Measurements from ENCODE around the gene GNL3. TPM values are rescaled to one million over a fixed set of nuclear protein-coding genes. Genes with fewer than 3 reads are reported as not detected.

GNL3 gene
- total RNA-seq, 1 donor: 130 TPM

- no peak overlapping the region for H3K4me3 ChIP-seq (ENCODE audit: low read depth, low read length)
- DNase-seq (ENCODE audit: low read depth): no peak
- TF ChIP-seq, protein P1, sequence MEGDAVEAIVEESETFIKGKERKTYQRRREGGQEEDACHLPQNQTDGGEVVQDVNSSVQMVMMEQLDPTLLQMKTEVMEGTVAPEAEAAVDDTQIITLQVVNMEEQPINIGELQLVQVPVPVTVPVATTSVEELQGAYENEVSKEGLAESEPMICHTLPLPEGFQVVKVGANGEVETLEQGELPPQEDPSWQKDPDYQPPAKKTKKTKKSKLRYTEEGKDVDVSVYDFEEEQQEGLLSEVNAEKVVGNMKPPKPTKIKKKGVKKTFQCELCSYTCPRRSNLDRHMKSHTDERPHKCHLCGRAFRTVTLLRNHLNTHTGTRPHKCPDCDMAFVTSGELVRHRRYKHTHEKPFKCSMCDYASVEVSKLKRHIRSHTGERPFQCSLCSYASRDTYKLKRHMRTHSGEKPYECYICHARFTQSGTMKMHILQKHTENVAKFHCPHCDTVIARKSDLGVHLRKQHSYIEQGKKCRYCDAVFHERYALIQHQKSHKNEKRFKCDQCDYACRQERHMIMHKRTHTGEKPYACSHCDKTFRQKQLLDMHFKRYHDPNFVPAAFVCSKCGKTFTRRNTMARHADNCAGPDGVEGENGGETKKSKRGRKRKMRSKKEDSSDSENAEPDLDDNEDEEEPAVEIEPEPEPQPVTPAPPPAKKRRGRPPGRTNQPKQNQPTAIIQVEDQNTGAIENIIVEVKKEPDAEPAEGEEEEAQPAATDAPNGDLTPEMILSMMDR (IDR thresholded peaks at IDR 0.05; ENCODE audit: insufficient read depth, low read depth, low read length): no peak
Measured at GRCh38 chr3:52688266-52688665, 2.4 kb downstream of the GNL3 start.

GRCh38 chr3:52689151-52689550 lies 3.3 kb downstream of the GNL3 start:
- DNase-seq (ENCODE audit: low read depth): no peak
- TF ChIP-seq, protein P1 (IDR thresholded peaks at IDR 0.05; ENCODE audit: insufficient read depth, low read depth, low read length): no peak
- H3K4me3 ChIP-seq (ENCODE audit: low read depth, low read length): no peak overlapping the region

GRCh38 chr3:52690560-52690959 lies 4.7 kb downstream of the GNL3 start:
- DNase-seq (ENCODE audit: low read depth): no peak
- TF ChIP-seq, protein P1 (IDR thresholded peaks at IDR 0.05; ENCODE audit: insufficient read depth, low read depth, low read length): no peak
- H3K4me3 ChIP-seq (ENCODE audit: low read depth, low read length): no peak overlapping the region

DNA sequence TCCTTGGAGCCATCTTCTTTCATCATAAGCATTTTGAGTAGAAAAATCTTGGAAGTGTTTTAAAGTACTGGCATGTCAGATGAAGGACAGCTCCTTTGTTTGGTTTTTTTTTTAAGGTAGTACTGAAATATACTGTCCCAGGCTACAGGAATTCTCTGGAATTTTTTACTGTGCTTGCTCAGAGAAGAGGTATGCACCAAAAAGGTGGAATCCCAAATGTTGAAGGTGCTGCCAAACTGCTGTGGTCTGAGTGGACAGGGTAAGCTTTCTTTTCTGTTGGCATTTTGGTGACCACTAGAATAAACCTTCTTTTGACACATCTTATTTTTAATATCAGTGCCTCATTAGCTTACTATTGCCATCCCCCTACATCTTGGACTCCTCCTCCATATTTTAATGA lies 7.2 kb downstream of the GNL3 start:
- TF ChIP-seq, protein P1 (IDR thresholded peaks at IDR 0.05; ENCODE audit: insufficient read depth, low read depth, low read length): no peak
- DNase-seq (ENCODE audit: low read depth): no peak
- H3K4me3 ChIP-seq (ENCODE audit: low read depth, low read length): no peak overlapping the region

DNA sequence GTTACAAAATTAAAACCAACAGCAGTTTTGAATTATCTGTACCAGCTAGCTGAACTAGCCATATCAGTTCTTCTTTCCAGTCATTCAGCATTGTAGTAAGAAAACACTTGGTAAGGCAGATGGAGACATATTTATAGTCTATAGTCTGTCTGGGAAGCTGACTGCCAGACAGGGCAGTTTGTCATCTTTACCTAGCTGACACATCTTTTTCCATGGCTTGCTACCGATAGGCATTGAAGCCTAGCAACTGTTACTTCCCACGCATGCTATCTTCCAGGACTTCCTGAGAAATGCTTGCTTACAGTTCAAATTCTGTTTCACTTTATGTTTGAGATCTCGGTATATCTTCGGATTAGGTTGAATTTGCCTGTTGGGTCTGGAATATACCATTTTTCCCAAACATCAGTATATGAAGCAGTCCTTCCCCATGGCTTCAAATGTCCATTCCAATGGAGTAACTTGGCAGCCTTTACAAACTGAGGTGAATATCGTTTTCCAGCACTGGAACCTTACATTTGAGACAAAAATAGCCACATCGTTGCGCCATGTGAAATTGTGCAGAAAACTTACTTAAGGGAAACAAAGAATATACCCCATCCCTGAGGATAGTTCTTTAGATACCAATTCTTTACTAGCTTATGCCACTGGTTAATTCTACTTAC lies 8.8 kb downstream of the GNL3 start:
- no peak overlapping the region for H3K4me3 ChIP-seq (ENCODE audit: low read depth, low read length)
- DNase-seq (ENCODE audit: low read depth): no peak
- TF ChIP-seq, protein P1 (IDR thresholded peaks at IDR 0.05; ENCODE audit: insufficient read depth, low read depth, low read length): no peak

GRCh38 chr3:52695798-52696671 lies 10.2 kb downstream of the GNL3 start:
- no peak overlapping the region for H3K4me3 ChIP-seq (ENCODE audit: low read depth, low read length)
- TF ChIP-seq, protein P1 (IDR thresholded peaks at IDR 0.05; ENCODE audit: insufficient read depth, low read depth, low read length): no peak
- no peak for DNase-seq (ENCODE audit: low read depth)
